GM21619 (cell line): ENCODE results near the gene JADE3.

Source experiments
- ATAC-seq: cut with Tn5 transposase; IDR thresholded peaks from one replicate; pipeline ENCODE4 v1.9.1; 2021; ENCODE audit not compliant: unreplicated experiment

JADE3 gene

DNA sequence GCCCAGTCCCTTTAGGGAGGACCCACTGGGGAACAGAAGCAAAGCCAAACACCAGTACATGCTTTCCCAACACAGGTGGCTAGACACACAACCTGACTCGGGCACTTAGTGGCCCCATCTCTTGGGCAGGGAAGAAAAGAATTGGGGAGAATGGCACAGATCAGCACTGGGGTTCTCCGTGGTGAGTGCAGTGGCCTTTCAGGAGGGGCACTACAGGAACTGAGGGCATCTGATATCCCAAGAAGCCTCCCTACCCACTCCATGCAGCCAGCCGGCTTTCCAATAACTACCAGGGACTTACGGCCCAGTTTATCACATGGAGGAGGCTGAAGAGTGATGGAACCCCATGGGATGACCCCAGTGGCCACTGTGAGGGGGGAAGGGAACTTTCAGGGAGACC is 189.0 kb downstream of the JADE3 start:
- no peak for ATAC-seq
